OCI-M2 (cell line): ENCODE data around the gene GSX2.

ENCODE experiments used
- DNase-seq: peaks from one replicate; lab custom pipeline; 2025; ENCODE audit not compliant: unreplicated experiment; lab: John Stamatoyannopoulos, UW

The GSX2 gene

GRCh38 chr4:54076673-54077072 is 23.3 kb upstream of the GSX2 start:
- no peak for DNase-seq

GRCh38 chr4:54077812-54078211 is 22.2 kb upstream of the GSX2 start:
- DNase-seq = no peak

GRCh38 chr4:54082168-54082567 is 17.8 kb upstream of the GSX2 start:
- DNase-seq = no peak

GRCh38 chr4:54085284-54085683 is 14.7 kb upstream of the GSX2 start:
- DNase-seq = no peak

GRCh38 chr4:54089875-54090274 is 10.1 kb upstream of the GSX2 start:
- no peak for DNase-seq

GRCh38 chr4:54090404-54090803 is 9.6 kb upstream of the GSX2 start:
- DNase-seq = no peak

- DNase-seq = no peak
Observed at GRCh38 chr4:54090804-54091623, 8.9 kb upstream of the GSX2 start.

GRCh38 chr4:54091637-54092404 is 8.1 kb upstream of the GSX2 start:
- no peak for DNase-seq

- no peak for DNase-seq
Observed at GRCh38 chr4:54092405-54093323, 7.3 kb upstream of the GSX2 start.

- no peak for DNase-seq
Observed at GRCh38 chr4:54093324-54094240, 6.4 kb upstream of the GSX2 start.

GRCh38 chr4:54094451-54094850 is 5.5 kb upstream of the GSX2 start:
- DNase-seq = no peak

GRCh38 chr4:54095110-54095825 is 4.7 kb upstream of the GSX2 start:
- no peak for DNase-seq

GRCh38 chr4:54096295-54096962 is 3.5 kb upstream of the GSX2 start:
- DNase-seq = no peak

GRCh38 chr4:54097152-54097551 is 2.8 kb upstream of the GSX2 start:
- no peak for DNase-seq

GRCh38 chr4:54098375-54098774 is 1.6 kb upstream of the GSX2 start:
- no peak for DNase-seq

GRCh38 chr4:54099287-54099747 is 646 bp upstream of the GSX2 start:
- no peak for DNase-seq

- no peak for DNase-seq
Observed at GRCh38 chr4:54100595-54101189, 729 bp downstream of the GSX2 start.

GRCh38 chr4:54101190-54102041 is 1.5 kb downstream of the GSX2 start:
- no peak for DNase-seq
